Measurements from ENCODE around the gene FEN1.
A peak's percentile ranks its signal among the peaks of the same experiment; 100 is the strongest.

Gene FEN1

GRCh38 chr11:61817471-61818202 lies 24.9 kb downstream of the FEN1 start:
- H3K4me1 ChIP-seq (ENCODE audit: control extremely low read depth in 1 of 4, control insufficient read depth in 4 of 4, insufficient read depth in 4 of 4, low read length in 3 of 4): peaks cover 3 to 31% (median 27%) of the 10 kb centered on the region in 4 experiments
- ChIA-PET POLR2A (interaction anchor here (3.9 to 4.9 kb wide), 2 partner anchors 11 to 17 kb away, joined by 24 to 40 read pairs; partner anchors contain the start of gene FADS2), CTCF (interaction anchor here (0.7 to 12.4 kb wide), 6 partner anchors 10 to 120 kb away, joined by 3 to 218 read pairs (median 11); partner anchors contain the start of genes FADS2, FEN1 and TMEM258)
- WGBS (ENCODE audit: insufficient coverage): 93% methylated on average over 2 of the region's 6 CpGs
- peaks cover 1 to 15% (median 4%) of the 10 kb centered on the region in 4 experiments for H3K36me3 ChIP-seq (ENCODE audit: control insufficient read depth in 4 of 4, insufficient read depth in 4 of 4, low read length in 3 of 4)
- no peak for DNase-seq
- peak overlapping the region; percentile 61 to 91 for H3K27ac ChIP-seq (ENCODE audit: insufficient read depth in 1 of 2, low read depth in 1 of 2, low read length in 2 of 2, poor library complexity in 1 of 2, severe bottlenecking in 2 of 2)
- H3K4me3 ChIP-seq (ENCODE audit: control insufficient read depth in 1 of 7, extremely low read depth in 1 of 7, insufficient read depth in 4 of 7, low read depth in 2 of 7, low read length in 6 of 7): peak overlapping the region in 6 of 7 experiments; percentile 16 to 97 (median 94)
- H3K27me3 ChIP-seq (replicated peaks in 2 of 5; ENCODE audit: control insufficient read depth in 4 of 5, insufficient read depth in 5 of 5, low read length in 4 of 5): no peaks in the 10 kb centered on the region
- no peaks in the 10 kb centered on the region for H3K9me3 ChIP-seq (ENCODE audit: control extremely low read depth in 1 of 5, control insufficient read depth in 4 of 5, insufficient read depth in 2 of 5, low read depth in 1 of 5, low read length in 4 of 5)

- ChIA-PET POLR2A (no interaction called here), CTCF (interaction anchor here (1.1 to 12.4 kb wide), 5 partner anchors 9 to 52 kb away, joined by 3 to 218 read pairs (median 3); partner anchors contain the start of genes FEN1 and TMEM258)
- Histone ChIP-seq H3K27ac (ENCODE audit: insufficient read depth in 1 of 2, low read depth in 1 of 2, low read length in 2 of 2, poor library complexity in 1 of 2, severe bottlenecking in 2 of 2) (no peak overlapping the region), H3K9me3 (ENCODE audit: control extremely low read depth in 1 of 5, control insufficient read depth in 4 of 5, insufficient read depth in 2 of 5, low read depth in 1 of 5, low read length in 4 of 5) (no peaks in the 10 kb centered on the region), H3K36me3 (ENCODE audit: control insufficient read depth in 4 of 4, insufficient read depth in 4 of 4, low read length in 3 of 4) (no peaks in the 10 kb centered on the region), H3K4me1 (ENCODE audit: control extremely low read depth in 1 of 4, control insufficient read depth in 4 of 4, insufficient read depth in 4 of 4, low read length in 3 of 4) (peaks cover 3 to 23% (median 20%) of the 10 kb centered on the region in 4 experiments), H3K4me3 (ENCODE audit: control insufficient read depth in 1 of 7, extremely low read depth in 1 of 7, insufficient read depth in 4 of 7, low read depth in 2 of 7, low read length in 6 of 7) (no peak overlapping the region), H3K27me3 (replicated peaks in 2 of 5; ENCODE audit: control insufficient read depth in 4 of 5, insufficient read depth in 5 of 5, low read length in 4 of 5) (no peaks in the 10 kb centered on the region)
- WGBS (ENCODE audit: insufficient coverage): no CpG with 5 or more reads among the region's 2 CpGs
- no peak for DNase-seq
These were observed 27.5 kb downstream of the FEN1 start for GRCh38 chr11:61820174-61820573.

- WGBS (ENCODE audit: insufficient coverage): 6% methylated on average over 17 of the region's 23 CpGs
- no peaks in the 10 kb centered on the region for H3K9me3 ChIP-seq (ENCODE audit: control extremely low read depth in 1 of 5, control insufficient read depth in 4 of 5, insufficient read depth in 2 of 5, low read depth in 1 of 5, low read length in 4 of 5)
- peak; percentile 78 to 90 (median 89) for DNase-seq
- POLR2A ChIA-PET: interaction anchor here (3.4 kb wide), 1 partner anchor 11 kb away, joined by 40 read pairs; the partner anchor contains the start of gene FADS1
- H3K4me1 ChIP-seq (ENCODE audit: control extremely low read depth in 1 of 4, control insufficient read depth in 4 of 4, insufficient read depth in 4 of 4, low read length in 3 of 4): peaks cover 24 to 54% (median 48%) of the 10 kb centered on the region in 4 experiments
- H3K4me3 ChIP-seq (ENCODE audit: control insufficient read depth in 1 of 7, extremely low read depth in 1 of 7, insufficient read depth in 4 of 7, low read depth in 2 of 7, low read length in 6 of 7): peak overlapping the region; percentile 53 to 97 (median 84)
- H3K27me3 ChIP-seq (replicated peaks in 2 of 5; ENCODE audit: control insufficient read depth in 4 of 5, insufficient read depth in 5 of 5, low read length in 4 of 5): no peaks in the 10 kb centered on the region
- H3K36me3 ChIP-seq (ENCODE audit: control insufficient read depth in 4 of 4, insufficient read depth in 4 of 4, low read length in 3 of 4): peaks cover 0 to 22% (median 0%) of the 10 kb centered on the region in 4 experiments
- H3K27ac ChIP-seq (ENCODE audit: insufficient read depth in 1 of 2, low read depth in 1 of 2, low read length in 2 of 2, poor library complexity in 1 of 2, severe bottlenecking in 2 of 2): peak overlapping the region; percentile 64 to 79
- CTCF ChIA-PET: interaction anchor here (0.6 to 4.8 kb wide), 5 partner anchors 10 to 74 kb away, joined by 3 to 50 read pairs (median 9); partner anchors contain the start of gene FADS1
These were observed 34.3 kb downstream of the FEN1 start for GRCh38 chr11:61826930-61827570.

- POLR2A ChIA-PET: interaction anchor here (0.6 to 3.4 kb wide), 2 partner anchors 11 to 393 kb away, joined by 3 to 40 read pairs; partner anchors contain the start of gene FADS1
- Histone ChIP-seq H3K9me3 (ENCODE audit: control extremely low read depth in 1 of 5, control insufficient read depth in 4 of 5, insufficient read depth in 2 of 5, low read depth in 1 of 5, low read length in 4 of 5) (no peaks in the 10 kb centered on the region), H3K4me3 (ENCODE audit: control insufficient read depth in 1 of 7, extremely low read depth in 1 of 7, insufficient read depth in 4 of 7, low read depth in 2 of 7, low read length in 6 of 7) (peak within 1 kb of the TSS; percentile 53 to 97 (median 84)), H3K36me3 (ENCODE audit: control insufficient read depth in 4 of 4, insufficient read depth in 4 of 4, low read length in 3 of 4) (peaks cover 0 to 29% (median 0%) of the 10 kb centered on the region in 4 experiments), H3K4me1 (ENCODE audit: control extremely low read depth in 1 of 4, control insufficient read depth in 4 of 4, insufficient read depth in 4 of 4, low read length in 3 of 4) (peaks cover 24 to 61% (median 54%) of the 10 kb centered on the region in 4 experiments), H3K27ac (ENCODE audit: insufficient read depth in 1 of 2, low read depth in 1 of 2, low read length in 2 of 2, poor library complexity in 1 of 2, severe bottlenecking in 2 of 2) (peak within 1 kb of the TSS; percentile 64 to 79), H3K27me3 (replicated peaks in 2 of 5; ENCODE audit: control insufficient read depth in 4 of 5, insufficient read depth in 5 of 5, low read length in 4 of 5) (no peaks in the 10 kb centered on the region)
- CTCF ChIA-PET: interaction anchor here (0.6 to 4.8 kb wide), 9 partner anchors 11 to 77 kb away, joined by 3 to 50 read pairs (median 3); partner anchors contain the start of gene FADS1
- DNase-seq: peak; percentile 81 to 92 (median 89)
- WGBS (ENCODE audit: insufficient coverage): 0% methylated on average over 51 of the region's 83 CpGs
These were observed 35.1 kb downstream of the FEN1 start, which contains the start of gene FADS2 for GRCh38 chr11:61827571-61828378. TSS of gene FADS2 (plus strand) at chr11:61828300. CDS start at chr11:61828391, 91 bp downstream.

GRCh38 chr11:61828379-61828628 lies 35.6 kb downstream of the FEN1 start:
- Histone ChIP-seq H3K27me3 (replicated peaks in 2 of 5; ENCODE audit: control insufficient read depth in 4 of 5, insufficient read depth in 5 of 5, low read length in 4 of 5) (no peaks in the 10 kb centered on the region), H3K36me3 (ENCODE audit: control insufficient read depth in 4 of 4, insufficient read depth in 4 of 4, low read length in 3 of 4) (peaks cover 0 to 35% (median 0%) of the 10 kb centered on the region in 4 experiments), H3K27ac (ENCODE audit: insufficient read depth in 1 of 2, low read depth in 1 of 2, low read length in 2 of 2, poor library complexity in 1 of 2, severe bottlenecking in 2 of 2) (peak overlapping the region in 1 of 2 experiments; percentile 79), H3K4me1 (ENCODE audit: control extremely low read depth in 1 of 4, control insufficient read depth in 4 of 4, insufficient read depth in 4 of 4, low read length in 3 of 4) (peaks cover 24 to 66% (median 59%) of the 10 kb centered on the region in 4 experiments), H3K9me3 (ENCODE audit: control extremely low read depth in 1 of 5, control insufficient read depth in 4 of 5, insufficient read depth in 2 of 5, low read depth in 1 of 5, low read length in 4 of 5) (no peaks in the 10 kb centered on the region), H3K4me3 (ENCODE audit: control insufficient read depth in 1 of 7, extremely low read depth in 1 of 7, insufficient read depth in 4 of 7, low read depth in 2 of 7, low read length in 6 of 7) (peak overlapping the region; percentile 53 to 97 (median 84))
- CTCF ChIA-PET: interaction anchor here (0.8 to 4.8 kb wide), 8 partner anchors 12 to 76 kb away, joined by 3 to 50 read pairs (median 6); partner anchors contain the start of gene FADS1
- POLR2A ChIA-PET: interaction anchor here (0.6 to 3.4 kb wide), 2 partner anchors 12 to 394 kb away, joined by 3 to 40 read pairs; partner anchors contain the start of gene FADS1
- 0% methylated on average over 16 of the region's 16 CpGs for WGBS (ENCODE audit: insufficient coverage)
- no peak for DNase-seq

GRCh38 chr11:61828629-61829407 lies 36.1 kb downstream of the FEN1 start:
- ChIA-PET POLR2A (interaction anchor here (0.5 to 3.4 kb wide), 4 partner anchors 12 to 394 kb away, joined by 3 to 40 read pairs (median 3); partner anchors contain the start of gene FADS1), CTCF (interaction anchor here (0.8 to 4.8 kb wide), 12 partner anchors 9 to 76 kb away, joined by 3 to 50 read pairs (median 6); partner anchors contain the start of gene FADS1)
- WGBS (ENCODE audit: insufficient coverage): under 1% methylated on average over 53 of the region's 55 CpGs
- Histone ChIP-seq H3K4me3 (ENCODE audit: control insufficient read depth in 1 of 7, extremely low read depth in 1 of 7, insufficient read depth in 4 of 7, low read depth in 2 of 7, low read length in 6 of 7) (peak overlapping the region; percentile 53 to 97 (median 84)), H3K4me1 (ENCODE audit: control extremely low read depth in 1 of 4, control insufficient read depth in 4 of 4, insufficient read depth in 4 of 4, low read length in 3 of 4) (peaks cover 24 to 71% (median 65%) of the 10 kb centered on the region in 4 experiments), H3K27me3 (replicated peaks in 2 of 5; ENCODE audit: control insufficient read depth in 4 of 5, insufficient read depth in 5 of 5, low read length in 4 of 5) (no peaks in the 10 kb centered on the region), H3K9me3 (ENCODE audit: control extremely low read depth in 1 of 5, control insufficient read depth in 4 of 5, insufficient read depth in 2 of 5, low read depth in 1 of 5, low read length in 4 of 5) (no peaks in the 10 kb centered on the region), H3K27ac (ENCODE audit: insufficient read depth in 1 of 2, low read depth in 1 of 2, low read length in 2 of 2, poor library complexity in 1 of 2, severe bottlenecking in 2 of 2) (peak overlapping the region; percentile 40 to 79), H3K36me3 (ENCODE audit: control insufficient read depth in 4 of 4, insufficient read depth in 4 of 4, low read length in 3 of 4) (peaks cover 0 to 40% (median 0%) of the 10 kb centered on the region in 4 experiments)
- DNase-seq: peak; percentile 46 to 69 (median 58)
